Activated effector memory CD4-positive, alpha-beta T cell treated with Interleukin-2 at 50 U/mL for 16 hours (primary cell): Measurements from ENCODE around the gene NRXN2.

Experiments used
- DNase-seq: peaks from one replicate; pipeline ENCODE4 v3.0.0-alpha.2; 2020

NRXN2 gene

DNA sequence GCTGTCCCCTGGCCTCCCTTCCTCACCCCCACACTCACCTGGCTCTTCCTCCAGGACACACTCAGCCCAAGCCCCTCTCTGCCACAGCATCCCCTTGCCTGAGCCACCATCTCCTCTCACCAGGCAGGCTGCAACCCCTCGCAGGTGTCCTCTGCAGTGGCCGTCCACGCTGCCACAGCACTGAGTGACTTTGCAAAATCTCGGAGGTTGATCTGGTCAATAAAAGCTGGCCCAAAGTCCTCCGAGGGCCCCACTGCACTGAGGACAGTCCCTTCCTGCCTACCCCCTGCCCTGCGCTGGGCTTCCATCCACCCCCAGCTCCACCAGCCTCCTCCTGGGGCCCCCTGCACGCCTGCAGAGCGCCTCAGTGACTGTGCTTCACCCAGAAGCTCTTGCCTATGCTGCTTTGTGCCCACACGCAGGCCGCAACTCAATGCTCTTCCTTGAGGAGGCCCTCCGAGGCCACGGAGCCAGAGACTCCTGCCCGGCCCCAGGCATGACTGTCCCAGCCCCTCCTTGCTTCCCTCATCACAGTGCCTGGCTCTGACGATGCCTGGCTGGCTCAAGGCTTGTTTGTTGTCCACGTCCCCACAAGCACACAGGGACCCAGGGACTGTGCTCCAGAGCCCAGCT is 162.7 kb downstream of the NRXN2 start:
- no peak for DNase-seq

DNA sequence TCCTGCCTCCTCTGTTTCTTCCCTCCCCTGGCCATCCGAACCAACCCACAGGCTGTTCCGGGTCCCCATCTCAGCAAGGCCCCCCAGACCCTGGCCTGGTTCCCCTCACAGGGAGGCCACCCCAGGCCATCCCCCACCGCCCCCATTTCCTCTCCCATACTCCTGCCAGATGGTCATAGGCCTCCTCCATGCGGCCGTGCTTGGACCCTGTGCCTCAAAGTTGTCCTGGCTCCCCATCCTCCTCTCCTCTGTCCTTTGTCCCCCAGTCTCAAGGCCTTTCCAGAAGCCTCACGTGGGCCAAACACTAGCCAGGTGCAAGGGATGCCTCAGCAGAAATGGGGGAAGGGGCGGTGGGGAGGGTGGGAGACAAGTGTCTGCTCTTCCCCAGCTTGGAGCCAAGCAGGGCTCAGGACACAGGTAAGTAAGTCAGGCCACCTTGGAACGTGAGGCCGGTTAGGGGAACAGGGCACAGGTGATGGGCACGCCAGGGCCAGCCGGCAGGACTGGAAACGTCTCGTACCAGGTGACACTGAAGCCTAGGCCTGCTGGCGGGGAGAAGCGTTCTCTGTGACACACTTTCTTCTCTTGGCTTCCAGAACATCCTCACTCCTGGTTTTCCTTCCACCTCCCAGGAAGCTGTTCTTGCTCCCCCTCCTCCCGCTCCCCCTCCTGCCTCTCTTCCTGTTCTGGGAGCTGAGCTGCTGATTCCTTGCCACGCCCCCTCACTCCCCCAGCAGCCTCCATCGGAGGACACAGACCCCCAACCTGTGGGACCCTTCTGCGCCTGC is 163.5 kb downstream of the NRXN2 start:
- no peak for DNase-seq

DNA sequence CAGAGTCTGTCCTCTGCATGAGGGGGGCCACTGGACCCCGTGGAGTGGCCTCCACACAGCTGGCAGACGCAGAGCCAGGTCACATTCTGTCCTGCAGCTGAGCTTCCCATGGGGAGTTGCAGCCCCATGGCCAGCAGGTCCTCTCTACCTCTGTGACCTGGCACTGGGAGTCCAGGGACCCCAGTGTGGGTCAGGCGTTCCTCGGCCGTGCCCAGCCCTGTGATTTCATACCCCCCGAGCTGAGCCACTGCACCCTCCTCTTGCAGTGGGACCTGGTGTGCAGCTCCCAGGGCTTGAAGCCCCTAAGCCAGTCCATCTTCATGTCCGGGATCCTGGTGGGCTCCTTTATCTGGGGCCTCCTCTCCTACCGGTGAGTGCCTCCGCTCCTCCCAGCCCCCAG is 164.1 kb downstream of the NRXN2 start:
- DNase-seq: no peak

DNA sequence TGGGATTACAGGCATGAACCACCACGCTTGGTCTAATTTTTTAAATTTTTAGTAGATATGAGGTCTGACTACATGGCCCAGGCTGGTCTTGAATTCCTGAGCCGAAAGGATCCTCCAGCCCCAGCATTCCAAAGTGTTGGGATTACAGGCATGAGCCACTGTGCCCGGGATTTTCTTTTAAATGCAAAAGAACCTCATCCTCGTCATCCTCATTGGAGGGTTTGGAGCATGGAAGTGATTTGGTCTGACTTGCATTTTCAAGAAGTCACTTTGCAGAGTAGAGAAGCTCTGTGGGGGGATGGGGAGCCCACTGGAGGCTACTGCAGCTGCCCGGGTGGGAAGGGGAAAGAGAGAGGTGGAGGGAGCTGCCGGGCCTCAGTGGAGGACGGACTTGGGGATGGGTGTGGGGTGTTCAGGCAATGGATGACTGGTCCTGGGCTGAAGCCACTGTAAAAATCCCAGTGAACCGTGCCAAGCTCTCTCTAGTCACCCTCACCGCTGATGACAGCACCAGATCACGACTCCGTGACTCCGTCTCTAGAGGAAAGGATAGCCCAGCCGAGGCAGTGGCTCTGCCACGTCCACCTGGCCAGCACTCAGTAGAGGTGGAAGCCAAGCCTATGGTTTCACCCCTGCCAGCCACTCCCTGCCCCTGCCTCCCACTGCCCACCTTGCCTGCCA is 164.8 kb downstream of the NRXN2 start:
- no peak for DNase-seq

DNA sequence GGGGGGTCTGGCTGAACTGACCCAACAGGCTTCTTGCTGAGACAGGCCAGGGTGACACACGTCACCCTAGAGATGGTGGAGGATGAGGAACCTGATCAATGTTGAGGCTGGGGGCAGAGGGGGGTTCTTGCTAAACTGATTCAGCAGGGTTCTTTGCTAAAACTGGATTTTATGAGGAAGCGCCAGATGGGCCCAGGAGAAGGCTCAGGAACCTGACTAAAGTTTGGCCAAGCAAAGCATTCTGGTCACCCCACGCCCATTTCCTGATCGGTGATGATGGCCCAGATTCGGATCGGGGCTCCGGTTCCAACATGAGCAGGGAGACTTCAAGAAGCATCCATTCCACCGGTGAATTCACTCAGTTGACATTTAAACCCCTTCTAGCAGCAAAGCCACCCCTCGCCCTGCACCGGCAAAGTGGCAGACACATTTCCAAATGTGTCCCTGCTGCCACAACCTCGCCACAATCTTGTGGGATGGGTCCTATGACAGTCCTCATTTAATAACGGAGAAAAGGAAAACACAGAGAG is 166.2 kb downstream of the NRXN2 start:
- no peak for DNase-seq
